ENCODE results near the gene PTPRU. TPM values are rescaled to one million over a fixed set of nuclear protein-coding genes. Genes with fewer than 3 reads are reported as not detected.

The PTPRU gene
- total RNA-seq, 1 donor from 2014 or later, result 21.5 TPM

GRCh38 chr1:29315262-29315661 lies 78.9 kb downstream of the PTPRU start:
- no peak for DNase-seq (ENCODE audit: low read depth)

GRCh38 chr1:29315876-29316275 lies 79.6 kb downstream of the PTPRU start:
- DNase-seq (ENCODE audit: low read depth), result no peak

- DNase-seq (ENCODE audit: low read depth), result no peak
These were observed 81.0 kb downstream of the PTPRU start for GRCh38 chr1:29317063-29317915.

- DNase-seq (ENCODE audit: low read depth), result no peak
These were observed 81.7 kb downstream of the PTPRU start for GRCh38 chr1:29317916-29318530.

GRCh38 chr1:29318724-29319123 lies 82.4 kb downstream of the PTPRU start:
- no peak for DNase-seq (ENCODE audit: low read depth)

GRCh38 chr1:29319300-29320110 lies 83.2 kb downstream of the PTPRU start:
- DNase-seq (ENCODE audit: low read depth), result no peak

GRCh38 chr1:29320156-29320940 lies 84.0 kb downstream of the PTPRU start:
- DNase-seq (ENCODE audit: low read depth), result no peak

- no peak for DNase-seq (ENCODE audit: low read depth)
These were observed 84.9 kb downstream of the PTPRU start for GRCh38 chr1:29321176-29321575.

GRCh38 chr1:29322147-29322694 lies 85.9 kb downstream of the PTPRU start:
- DNase-seq (ENCODE audit: low read depth), result no peak

GRCh38 chr1:29322861-29323585 lies 86.7 kb downstream of the PTPRU start:
- DNase-seq (ENCODE audit: low read depth), result no peak

GRCh38 chr1:29323636-29324035 lies 87.3 kb downstream of the PTPRU start:
- DNase-seq (ENCODE audit: low read depth), result no peak

- DNase-seq (ENCODE audit: low read depth), result no peak
These were observed 87.9 kb downstream of the PTPRU start for GRCh38 chr1:29324202-29324601.

GRCh38 chr1:29324771-29325351 lies 88.5 kb downstream of the PTPRU start:
- no peak for DNase-seq (ENCODE audit: low read depth)

- no peak for DNase-seq (ENCODE audit: low read depth)
These were observed 89.4 kb downstream of the PTPRU start for GRCh38 chr1:29325675-29326074.

- no peak for DNase-seq (ENCODE audit: low read depth)
These were observed 89.8 kb downstream of the PTPRU start for GRCh38 chr1:29326123-29326522.

- no peak for DNase-seq (ENCODE audit: low read depth)
These were observed 91.1 kb downstream of the PTPRU start for GRCh38 chr1:29327223-29327935.

GRCh38 chr1:29329022-29329775 lies 92.9 kb downstream of the PTPRU start:
- no peak for DNase-seq (ENCODE audit: low read depth)

- no peak for DNase-seq (ENCODE audit: low read depth)
These were observed 93.8 kb downstream of the PTPRU start for GRCh38 chr1:29330089-29330488.
